ENCODE results near the gene RGS16.

DNA sequence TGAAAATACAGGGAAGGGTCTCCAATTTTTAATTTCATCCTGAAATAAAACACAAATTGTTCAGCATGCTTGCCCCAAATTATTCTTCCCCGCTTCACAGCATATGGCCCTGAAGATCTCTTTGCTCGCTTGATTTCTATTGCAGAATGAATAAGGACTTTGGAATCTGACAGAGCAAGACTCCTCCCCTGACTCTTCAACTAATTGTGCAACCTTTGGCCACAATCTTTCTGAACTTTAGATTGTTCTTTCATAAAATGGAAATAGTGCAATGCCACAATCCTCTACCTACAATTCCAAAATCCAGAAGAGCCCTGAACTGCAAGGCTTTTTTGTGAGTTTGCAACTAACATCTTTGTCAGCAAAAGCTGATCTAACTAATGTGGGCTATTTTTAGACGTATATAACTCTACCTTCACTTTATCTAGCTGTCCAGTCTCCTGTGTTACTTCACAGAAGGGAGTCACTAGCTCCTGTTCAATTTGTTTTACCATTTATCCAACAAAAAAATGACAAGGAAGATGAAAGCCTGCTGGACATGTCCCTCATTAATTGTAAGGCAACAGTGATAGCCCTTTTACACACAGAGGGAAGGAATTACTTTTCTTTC lies 28.5 kb downstream of the RGS16 start:
- TF ChIP-seq, protein P1, sequence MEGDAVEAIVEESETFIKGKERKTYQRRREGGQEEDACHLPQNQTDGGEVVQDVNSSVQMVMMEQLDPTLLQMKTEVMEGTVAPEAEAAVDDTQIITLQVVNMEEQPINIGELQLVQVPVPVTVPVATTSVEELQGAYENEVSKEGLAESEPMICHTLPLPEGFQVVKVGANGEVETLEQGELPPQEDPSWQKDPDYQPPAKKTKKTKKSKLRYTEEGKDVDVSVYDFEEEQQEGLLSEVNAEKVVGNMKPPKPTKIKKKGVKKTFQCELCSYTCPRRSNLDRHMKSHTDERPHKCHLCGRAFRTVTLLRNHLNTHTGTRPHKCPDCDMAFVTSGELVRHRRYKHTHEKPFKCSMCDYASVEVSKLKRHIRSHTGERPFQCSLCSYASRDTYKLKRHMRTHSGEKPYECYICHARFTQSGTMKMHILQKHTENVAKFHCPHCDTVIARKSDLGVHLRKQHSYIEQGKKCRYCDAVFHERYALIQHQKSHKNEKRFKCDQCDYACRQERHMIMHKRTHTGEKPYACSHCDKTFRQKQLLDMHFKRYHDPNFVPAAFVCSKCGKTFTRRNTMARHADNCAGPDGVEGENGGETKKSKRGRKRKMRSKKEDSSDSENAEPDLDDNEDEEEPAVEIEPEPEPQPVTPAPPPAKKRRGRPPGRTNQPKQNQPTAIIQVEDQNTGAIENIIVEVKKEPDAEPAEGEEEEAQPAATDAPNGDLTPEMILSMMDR (IDR thresholded peaks at IDR 0.05; ENCODE audit: poor library complexity) = no peak
- TF ChIP-seq EZH2 (IDR thresholded peaks at IDR 0.05; ENCODE audit: borderline replicate concordance) (no peak), EZH2phosphoT487 (IDR thresholded peaks at IDR 0.05; ENCODE audit: low read depth, severe bottlenecking, unreplicated experiment) (no peak)
